ENCODE measurements around the gene AP2M1. TPM values are rescaled to one million over a fixed set of nuclear protein-coding genes. Genes with fewer than 3 reads are reported as not detected.

The AP2M1 gene
- total RNA-seq, 1 donor, result 427 TPM

DNA sequence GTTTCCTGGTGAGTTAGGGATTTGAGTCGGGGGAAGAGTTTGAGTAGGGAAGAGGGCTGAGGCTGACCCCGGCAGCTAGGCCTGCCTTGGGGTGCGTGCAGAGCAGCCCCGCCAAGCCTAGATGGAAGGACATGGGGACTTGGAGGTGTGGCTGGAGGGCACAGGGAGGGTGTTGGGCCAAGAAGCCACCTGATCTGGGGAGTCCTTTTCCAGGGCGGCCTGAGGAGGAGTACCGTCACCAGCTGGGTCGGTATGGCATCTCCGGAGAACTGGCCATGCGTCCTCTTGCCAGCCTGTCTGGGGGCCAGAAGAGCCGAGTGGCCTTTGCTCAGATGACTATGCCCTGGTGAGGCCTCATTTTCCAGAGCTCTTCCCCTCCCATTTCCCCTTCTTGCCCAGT lies 18.2 kb downstream of the AP2M1 start:
- Histone ChIP-seq H3K27me3 (ENCODE audit: insufficient read depth, low read length) (no peaks in the 10 kb centered on the region), H3K27ac (ENCODE audit: low read depth, low read length) (no peak overlapping the region), H3K4me3 (ENCODE audit: insufficient read depth, low read length) (no peak overlapping the region), H4K20me1 (ENCODE audit: insufficient read depth, low read length) (peaks cover 24% of the 10 kb centered on the region), H3K79me2 (ENCODE audit: insufficient read depth, low read length) (peaks cover 31% of the 10 kb centered on the region), H3K4me1 (ENCODE audit: insufficient read depth, low read length) (no peaks in the 10 kb centered on the region), H3K9me3 (ENCODE audit: low read depth, low read length) (no peaks in the 10 kb centered on the region), H3K36me3 (ENCODE audit: insufficient read depth, low read length) (peaks cover 85% of the 10 kb centered on the region), H3K4me2 (ENCODE audit: insufficient read depth, low read length) (no peak overlapping the region), H2AFZ (ENCODE audit: low read length) (no peak overlapping the region)
- peak; percentile 44 for DNase-seq (ENCODE audit: insufficient read length, low spot score, missing footprints)
- TF ChIP-seq, protein P1, sequence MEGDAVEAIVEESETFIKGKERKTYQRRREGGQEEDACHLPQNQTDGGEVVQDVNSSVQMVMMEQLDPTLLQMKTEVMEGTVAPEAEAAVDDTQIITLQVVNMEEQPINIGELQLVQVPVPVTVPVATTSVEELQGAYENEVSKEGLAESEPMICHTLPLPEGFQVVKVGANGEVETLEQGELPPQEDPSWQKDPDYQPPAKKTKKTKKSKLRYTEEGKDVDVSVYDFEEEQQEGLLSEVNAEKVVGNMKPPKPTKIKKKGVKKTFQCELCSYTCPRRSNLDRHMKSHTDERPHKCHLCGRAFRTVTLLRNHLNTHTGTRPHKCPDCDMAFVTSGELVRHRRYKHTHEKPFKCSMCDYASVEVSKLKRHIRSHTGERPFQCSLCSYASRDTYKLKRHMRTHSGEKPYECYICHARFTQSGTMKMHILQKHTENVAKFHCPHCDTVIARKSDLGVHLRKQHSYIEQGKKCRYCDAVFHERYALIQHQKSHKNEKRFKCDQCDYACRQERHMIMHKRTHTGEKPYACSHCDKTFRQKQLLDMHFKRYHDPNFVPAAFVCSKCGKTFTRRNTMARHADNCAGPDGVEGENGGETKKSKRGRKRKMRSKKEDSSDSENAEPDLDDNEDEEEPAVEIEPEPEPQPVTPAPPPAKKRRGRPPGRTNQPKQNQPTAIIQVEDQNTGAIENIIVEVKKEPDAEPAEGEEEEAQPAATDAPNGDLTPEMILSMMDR (IDR thresholded peaks at IDR 0.05; ENCODE audit: extremely low read depth, low read depth, low read length), result no peak

DNA sequence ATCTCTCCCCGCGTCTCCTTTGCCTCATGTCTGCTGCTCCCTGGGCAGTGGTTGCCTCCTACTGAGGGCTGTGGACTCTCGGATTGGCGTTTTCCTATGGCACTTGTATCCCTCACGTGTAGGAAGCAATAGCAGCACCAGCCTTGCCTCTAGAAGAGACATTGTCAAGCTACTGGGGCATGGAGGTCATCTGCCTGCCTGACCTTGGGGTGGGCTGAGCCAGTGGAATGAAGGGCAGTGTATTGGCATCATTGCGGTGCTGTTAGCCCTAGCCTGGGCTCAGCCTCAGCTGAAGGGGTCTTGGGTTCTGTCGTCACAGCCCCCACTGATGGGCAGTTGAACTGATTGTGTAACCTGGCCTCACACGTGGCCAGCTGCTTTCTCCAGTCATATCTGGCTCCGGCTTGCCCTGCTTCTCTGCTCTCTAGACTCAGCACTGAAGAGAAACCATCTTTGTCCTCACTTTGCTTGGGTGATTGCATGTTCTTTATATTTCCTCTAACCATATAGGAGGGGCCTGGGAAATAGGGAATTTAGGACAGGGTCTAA lies 19.4 kb downstream of the AP2M1 start:
- peaks cover 19% of the 10 kb centered on the region for H3K79me2 ChIP-seq (ENCODE audit: insufficient read depth, low read length)
- TF ChIP-seq, protein P1 (IDR thresholded peaks at IDR 0.05; ENCODE audit: extremely low read depth, low read depth, low read length), result no peak
- H3K4me1 ChIP-seq (ENCODE audit: insufficient read depth, low read length), result no peaks in the 10 kb centered on the region
- H3K9me3 ChIP-seq (ENCODE audit: low read depth, low read length), result no peaks in the 10 kb centered on the region
- no peaks in the 10 kb centered on the region for H3K27me3 ChIP-seq (ENCODE audit: insufficient read depth, low read length)
- H3K36me3 ChIP-seq (ENCODE audit: insufficient read depth, low read length), result peaks cover 73% of the 10 kb centered on the region
- H3K4me2 ChIP-seq (ENCODE audit: insufficient read depth, low read length), result no peak overlapping the region
- H3K4me3 ChIP-seq (ENCODE audit: insufficient read depth, low read length), result no peak overlapping the region
- H2AFZ ChIP-seq (ENCODE audit: low read length), result no peak overlapping the region
- no peak overlapping the region for H3K27ac ChIP-seq (ENCODE audit: low read depth, low read length)
- H4K20me1 ChIP-seq (ENCODE audit: insufficient read depth, low read length), result peaks cover 15% of the 10 kb centered on the region
- no peak for DNase-seq (ENCODE audit: insufficient read length, low spot score, missing footprints)

DNA sequence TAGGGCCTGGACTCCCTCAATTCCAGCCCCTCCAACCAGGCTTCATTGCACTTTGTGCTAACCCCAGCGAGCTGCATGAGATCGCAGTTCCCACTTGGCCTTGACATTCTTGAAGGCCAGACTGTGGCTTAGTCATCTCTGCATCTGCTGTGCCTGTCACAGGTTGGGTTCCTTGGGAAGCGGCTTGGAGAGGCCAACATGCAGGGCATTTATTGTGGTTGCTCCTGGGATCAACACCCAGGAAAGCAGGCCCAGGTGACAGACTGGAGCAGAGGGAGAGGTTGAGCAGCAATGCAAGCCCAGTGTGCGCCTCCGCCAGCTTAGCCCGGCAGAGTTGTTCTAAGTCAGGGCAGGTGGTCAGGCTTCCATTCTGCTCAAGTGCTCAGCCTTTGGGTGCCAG lies 21.9 kb downstream of the AP2M1 start:
- TF ChIP-seq, protein P1 (IDR thresholded peaks at IDR 0.05; ENCODE audit: extremely low read depth, low read depth, low read length), result no peak
- no peak overlapping the region for H3K4me2 ChIP-seq (ENCODE audit: insufficient read depth, low read length)
- peaks cover 48% of the 10 kb centered on the region for H3K36me3 ChIP-seq (ENCODE audit: insufficient read depth, low read length)
- no peaks in the 10 kb centered on the region for H3K79me2 ChIP-seq (ENCODE audit: insufficient read depth, low read length)
- H3K27ac ChIP-seq (ENCODE audit: low read depth, low read length), result no peak overlapping the region
- peaks cover 2% of the 10 kb centered on the region for H4K20me1 ChIP-seq (ENCODE audit: insufficient read depth, low read length)
- no peak overlapping the region for H3K4me3 ChIP-seq (ENCODE audit: insufficient read depth, low read length)
- H3K4me1 ChIP-seq (ENCODE audit: insufficient read depth, low read length), result no peaks in the 10 kb centered on the region
- no peaks in the 10 kb centered on the region for H3K27me3 ChIP-seq (ENCODE audit: insufficient read depth, low read length)
- H3K9me3 ChIP-seq (ENCODE audit: low read depth, low read length), result no peaks in the 10 kb centered on the region
- H2AFZ ChIP-seq (ENCODE audit: low read length), result no peak overlapping the region
- DNase-seq (ENCODE audit: insufficient read length, low spot score, missing footprints), result no peak

DNA sequence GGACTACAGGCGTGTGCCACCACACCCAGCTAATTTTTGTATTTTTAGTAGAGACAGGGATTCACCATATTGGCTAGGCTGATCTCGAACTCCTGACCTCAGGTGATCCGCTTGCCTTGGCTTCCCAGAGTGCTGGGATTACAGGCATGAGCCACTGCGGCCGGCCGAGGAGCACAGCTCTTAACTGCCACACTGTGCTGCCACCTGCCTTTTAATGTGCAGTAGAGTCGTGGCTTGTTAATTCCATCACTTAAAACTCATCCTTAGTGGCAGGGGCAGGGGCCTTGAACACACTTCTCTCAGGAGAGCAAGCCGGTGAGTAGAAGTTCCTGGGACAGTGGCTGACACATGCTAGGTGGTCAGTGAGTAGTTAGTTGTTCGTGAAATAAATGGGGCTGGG lies 23.9 kb downstream of the AP2M1 start:
- DNase-seq (ENCODE audit: insufficient read length, low spot score, missing footprints), result no peak
- Histone ChIP-seq H3K4me3 (ENCODE audit: insufficient read depth, low read length) (no peak overlapping the region), H2AFZ (ENCODE audit: low read length) (no peak overlapping the region), H3K27me3 (ENCODE audit: insufficient read depth, low read length) (no peaks in the 10 kb centered on the region), H3K4me1 (ENCODE audit: insufficient read depth, low read length) (no peaks in the 10 kb centered on the region), H3K4me2 (ENCODE audit: insufficient read depth, low read length) (no peak overlapping the region), H3K27ac (ENCODE audit: low read depth, low read length) (no peak overlapping the region), H3K79me2 (ENCODE audit: insufficient read depth, low read length) (no peaks in the 10 kb centered on the region), H4K20me1 (ENCODE audit: insufficient read depth, low read length) (peaks cover 2% of the 10 kb centered on the region), H3K9me3 (ENCODE audit: low read depth, low read length) (no peaks in the 10 kb centered on the region), H3K36me3 (ENCODE audit: insufficient read depth, low read length) (peaks cover 28% of the 10 kb centered on the region)
- TF ChIP-seq, protein P1 (IDR thresholded peaks at IDR 0.05; ENCODE audit: extremely low read depth, low read depth, low read length), result no peak

Measured in osteoblast (primary cell).